ENCODE results near the gene NAT8L.

DNA sequence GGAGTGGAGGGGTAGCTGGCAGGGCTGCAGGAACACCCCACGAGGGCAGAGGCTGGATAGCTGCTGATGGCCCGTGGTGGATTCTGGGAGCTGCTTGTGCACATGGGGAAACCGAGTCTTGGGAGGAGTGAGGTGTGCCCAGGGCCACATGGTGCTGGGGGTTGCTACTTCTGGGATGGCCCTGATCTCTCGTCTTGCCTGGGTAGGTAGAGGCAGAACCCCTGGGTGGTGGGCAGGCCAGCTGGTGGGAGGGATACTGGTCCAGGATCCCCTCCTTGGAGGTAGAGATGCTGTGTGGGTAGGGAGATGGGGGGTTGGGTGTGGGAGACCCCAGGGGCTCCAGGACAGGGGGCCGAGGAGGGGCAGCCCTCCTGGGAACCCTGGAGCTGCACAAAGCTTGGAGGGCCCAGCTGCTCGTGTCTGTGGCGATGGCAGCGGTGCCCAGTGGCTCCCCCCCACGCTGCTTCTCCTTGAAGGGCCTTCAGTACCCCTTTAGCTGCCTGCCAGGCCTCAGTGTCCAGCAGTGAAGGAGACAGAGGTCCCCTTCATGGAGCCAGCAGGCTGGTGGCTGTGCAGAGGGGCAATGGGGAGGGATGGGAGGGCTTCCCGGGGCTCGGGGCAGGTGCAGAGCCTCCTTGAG is 3.2 kb downstream of the NAT8L start:
- TF ChIP-seq CTCF (IDR thresholded peaks at IDR 0.05) (no peak; the same call in 1 of the 2 replicates), POLR2AphosphoS5 (IDR thresholded peaks at IDR 0.05; ENCODE audit: low read depth, low read length) (no peak), SIN3A (IDR thresholded peaks at IDR 0.05; ENCODE audit: borderline replicate concordance, insufficient read depth, low read depth, low read length) (no peak)

Measured in Panc1 (cell line).